ENCODE measurements around the gene BRAT1. TPM values are rescaled to one million over a fixed set of nuclear protein-coding genes. Genes with fewer than 3 reads are reported as not detected.

BRAT1 gene
- total and polyA plus RNA-seq, 2 experiments from 2014 or later: 32.5 to 76.8 TPM

DNA sequence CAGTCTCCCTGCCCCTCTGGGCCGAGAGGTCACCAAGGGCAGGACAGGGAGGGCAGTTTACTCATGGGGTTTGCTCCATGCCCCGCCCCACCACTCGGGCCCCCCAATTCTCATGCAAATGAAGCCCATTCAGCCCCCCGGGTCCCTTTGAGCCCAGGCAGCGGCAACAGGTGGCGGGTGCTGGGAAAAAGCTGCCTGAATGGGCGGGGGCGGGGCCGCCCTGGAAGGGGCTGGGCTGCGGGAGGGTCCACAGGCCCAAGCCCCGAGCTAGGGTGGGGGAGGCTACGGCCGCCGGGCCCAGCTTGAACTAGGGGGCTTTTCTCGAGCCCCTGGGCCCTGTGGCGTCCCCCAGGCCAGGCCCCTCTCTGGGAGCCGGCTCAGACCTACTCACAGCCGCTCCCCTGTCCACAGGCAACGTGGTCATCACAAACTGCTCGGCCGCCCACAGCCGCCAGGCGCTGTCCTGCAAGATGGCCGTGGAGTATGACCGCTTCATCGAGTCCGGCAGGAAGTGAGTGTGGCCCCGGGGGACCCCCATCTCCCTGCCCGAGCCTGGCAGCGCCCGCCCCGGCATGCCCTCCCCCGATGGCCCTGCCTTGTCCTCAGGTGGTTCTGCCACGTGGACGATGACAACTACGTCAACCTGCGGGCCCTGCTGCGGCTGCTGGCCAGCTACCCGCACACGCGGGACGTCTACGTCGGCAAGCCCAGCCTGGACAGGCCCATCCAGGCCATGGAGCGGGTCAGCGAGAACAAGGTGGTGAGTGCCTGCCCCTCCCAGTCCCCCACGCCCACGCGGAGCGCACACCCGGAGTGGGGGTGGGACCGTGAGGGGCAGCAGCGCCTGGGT is 30.3 kb downstream of the BRAT1 start:
- peaks cover 16% of the 10 kb centered on the region; the same call in 1 of the 3 replicates for H3K36me3 Mint-ChIP-seq (ENCODE audit: low read depth)
- Histone ChIP-seq H3F3A (replicated peaks; ENCODE audit: low read depth) (0 out of 2 replicates have a peak, but pooled peaks cover 6% of the 10 kb centered on the region), H2AFZ (no peak overlapping the region), H3K36me3 (ENCODE audit: insufficient read depth) (no peaks in the 10 kb centered on the region; the same call in 1 of the 2 replicates), H3K27ac (ENCODE audit: low read depth) (peak overlapping the region; percentile 79), H3K4me3 (peak overlapping the region; percentile 68), H3K79me2 (replicated peaks; ENCODE audit: insufficient read depth) (peaks cover 17% of the 10 kb centered on the region), H3K27me3 (ENCODE audit: insufficient read depth) (peaks cover 9% of the 10 kb centered on the region), H3K9me2 (ENCODE audit: insufficient read depth) (no peaks in the 10 kb centered on the region), H3K4me2 (peak overlapping the region; percentile 92), H3K4me1 (ENCODE audit: insufficient read depth) (peaks cover 49% of the 10 kb centered on the region), H4K20me1 (replicated peaks; ENCODE audit: insufficient read depth) (no peaks in the 10 kb centered on the region; the same call in 1 of the 2 replicates)
- peaks cover 45% of the 10 kb centered on the region for H3K4me1 Mint-ChIP-seq
- ATAC-seq (peak; percentile 51), DNase-seq (ENCODE audit: low spot score) (peak; percentile 97)
- no peak overlapping the region for H3K27ac Mint-ChIP-seq
- TF ChIP-seq EZH2phosphoT487 (IDR thresholded peaks at IDR 0.05; ENCODE audit: unreplicated experiment) (no peak), ZNF331 (CRISPR knock-in tag; IDR thresholded peaks at IDR 0.05; ENCODE audit: low read depth) (no peak), NANOG (IDR thresholded peaks at IDR 0.05; ENCODE audit: borderline replicate concordance) (no peak), EZH2 (IDR thresholded peaks at IDR 0.05; ENCODE audit: low read depth, unreplicated experiment) (no peak), POLR2AphosphoS5 (IDR thresholded peaks at IDR 0.05; ENCODE audit: low read depth) (no peak), STAT1 (IDR thresholded peaks at IDR 0.05; ENCODE audit: unreplicated experiment) (no peak), ZNF114 (CRISPR knock-in tag; IDR thresholded peaks at IDR 0.05) (no peak), JUNB (IDR thresholded peaks at IDR 0.05; ENCODE audit: unreplicated experiment) (no peak), CREB1 (CRISPR knock-in tag; IDR thresholded peaks at IDR 0.05; ENCODE audit: low read depth) (no peak)
- TF ChIP-seq, protein P1, sequence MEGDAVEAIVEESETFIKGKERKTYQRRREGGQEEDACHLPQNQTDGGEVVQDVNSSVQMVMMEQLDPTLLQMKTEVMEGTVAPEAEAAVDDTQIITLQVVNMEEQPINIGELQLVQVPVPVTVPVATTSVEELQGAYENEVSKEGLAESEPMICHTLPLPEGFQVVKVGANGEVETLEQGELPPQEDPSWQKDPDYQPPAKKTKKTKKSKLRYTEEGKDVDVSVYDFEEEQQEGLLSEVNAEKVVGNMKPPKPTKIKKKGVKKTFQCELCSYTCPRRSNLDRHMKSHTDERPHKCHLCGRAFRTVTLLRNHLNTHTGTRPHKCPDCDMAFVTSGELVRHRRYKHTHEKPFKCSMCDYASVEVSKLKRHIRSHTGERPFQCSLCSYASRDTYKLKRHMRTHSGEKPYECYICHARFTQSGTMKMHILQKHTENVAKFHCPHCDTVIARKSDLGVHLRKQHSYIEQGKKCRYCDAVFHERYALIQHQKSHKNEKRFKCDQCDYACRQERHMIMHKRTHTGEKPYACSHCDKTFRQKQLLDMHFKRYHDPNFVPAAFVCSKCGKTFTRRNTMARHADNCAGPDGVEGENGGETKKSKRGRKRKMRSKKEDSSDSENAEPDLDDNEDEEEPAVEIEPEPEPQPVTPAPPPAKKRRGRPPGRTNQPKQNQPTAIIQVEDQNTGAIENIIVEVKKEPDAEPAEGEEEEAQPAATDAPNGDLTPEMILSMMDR (conservative IDR thresholded peaks at IDR 0.05; ENCODE audit: low read depth in 2 of 2): no peak
- TF ChIP-seq, protein P2, sequence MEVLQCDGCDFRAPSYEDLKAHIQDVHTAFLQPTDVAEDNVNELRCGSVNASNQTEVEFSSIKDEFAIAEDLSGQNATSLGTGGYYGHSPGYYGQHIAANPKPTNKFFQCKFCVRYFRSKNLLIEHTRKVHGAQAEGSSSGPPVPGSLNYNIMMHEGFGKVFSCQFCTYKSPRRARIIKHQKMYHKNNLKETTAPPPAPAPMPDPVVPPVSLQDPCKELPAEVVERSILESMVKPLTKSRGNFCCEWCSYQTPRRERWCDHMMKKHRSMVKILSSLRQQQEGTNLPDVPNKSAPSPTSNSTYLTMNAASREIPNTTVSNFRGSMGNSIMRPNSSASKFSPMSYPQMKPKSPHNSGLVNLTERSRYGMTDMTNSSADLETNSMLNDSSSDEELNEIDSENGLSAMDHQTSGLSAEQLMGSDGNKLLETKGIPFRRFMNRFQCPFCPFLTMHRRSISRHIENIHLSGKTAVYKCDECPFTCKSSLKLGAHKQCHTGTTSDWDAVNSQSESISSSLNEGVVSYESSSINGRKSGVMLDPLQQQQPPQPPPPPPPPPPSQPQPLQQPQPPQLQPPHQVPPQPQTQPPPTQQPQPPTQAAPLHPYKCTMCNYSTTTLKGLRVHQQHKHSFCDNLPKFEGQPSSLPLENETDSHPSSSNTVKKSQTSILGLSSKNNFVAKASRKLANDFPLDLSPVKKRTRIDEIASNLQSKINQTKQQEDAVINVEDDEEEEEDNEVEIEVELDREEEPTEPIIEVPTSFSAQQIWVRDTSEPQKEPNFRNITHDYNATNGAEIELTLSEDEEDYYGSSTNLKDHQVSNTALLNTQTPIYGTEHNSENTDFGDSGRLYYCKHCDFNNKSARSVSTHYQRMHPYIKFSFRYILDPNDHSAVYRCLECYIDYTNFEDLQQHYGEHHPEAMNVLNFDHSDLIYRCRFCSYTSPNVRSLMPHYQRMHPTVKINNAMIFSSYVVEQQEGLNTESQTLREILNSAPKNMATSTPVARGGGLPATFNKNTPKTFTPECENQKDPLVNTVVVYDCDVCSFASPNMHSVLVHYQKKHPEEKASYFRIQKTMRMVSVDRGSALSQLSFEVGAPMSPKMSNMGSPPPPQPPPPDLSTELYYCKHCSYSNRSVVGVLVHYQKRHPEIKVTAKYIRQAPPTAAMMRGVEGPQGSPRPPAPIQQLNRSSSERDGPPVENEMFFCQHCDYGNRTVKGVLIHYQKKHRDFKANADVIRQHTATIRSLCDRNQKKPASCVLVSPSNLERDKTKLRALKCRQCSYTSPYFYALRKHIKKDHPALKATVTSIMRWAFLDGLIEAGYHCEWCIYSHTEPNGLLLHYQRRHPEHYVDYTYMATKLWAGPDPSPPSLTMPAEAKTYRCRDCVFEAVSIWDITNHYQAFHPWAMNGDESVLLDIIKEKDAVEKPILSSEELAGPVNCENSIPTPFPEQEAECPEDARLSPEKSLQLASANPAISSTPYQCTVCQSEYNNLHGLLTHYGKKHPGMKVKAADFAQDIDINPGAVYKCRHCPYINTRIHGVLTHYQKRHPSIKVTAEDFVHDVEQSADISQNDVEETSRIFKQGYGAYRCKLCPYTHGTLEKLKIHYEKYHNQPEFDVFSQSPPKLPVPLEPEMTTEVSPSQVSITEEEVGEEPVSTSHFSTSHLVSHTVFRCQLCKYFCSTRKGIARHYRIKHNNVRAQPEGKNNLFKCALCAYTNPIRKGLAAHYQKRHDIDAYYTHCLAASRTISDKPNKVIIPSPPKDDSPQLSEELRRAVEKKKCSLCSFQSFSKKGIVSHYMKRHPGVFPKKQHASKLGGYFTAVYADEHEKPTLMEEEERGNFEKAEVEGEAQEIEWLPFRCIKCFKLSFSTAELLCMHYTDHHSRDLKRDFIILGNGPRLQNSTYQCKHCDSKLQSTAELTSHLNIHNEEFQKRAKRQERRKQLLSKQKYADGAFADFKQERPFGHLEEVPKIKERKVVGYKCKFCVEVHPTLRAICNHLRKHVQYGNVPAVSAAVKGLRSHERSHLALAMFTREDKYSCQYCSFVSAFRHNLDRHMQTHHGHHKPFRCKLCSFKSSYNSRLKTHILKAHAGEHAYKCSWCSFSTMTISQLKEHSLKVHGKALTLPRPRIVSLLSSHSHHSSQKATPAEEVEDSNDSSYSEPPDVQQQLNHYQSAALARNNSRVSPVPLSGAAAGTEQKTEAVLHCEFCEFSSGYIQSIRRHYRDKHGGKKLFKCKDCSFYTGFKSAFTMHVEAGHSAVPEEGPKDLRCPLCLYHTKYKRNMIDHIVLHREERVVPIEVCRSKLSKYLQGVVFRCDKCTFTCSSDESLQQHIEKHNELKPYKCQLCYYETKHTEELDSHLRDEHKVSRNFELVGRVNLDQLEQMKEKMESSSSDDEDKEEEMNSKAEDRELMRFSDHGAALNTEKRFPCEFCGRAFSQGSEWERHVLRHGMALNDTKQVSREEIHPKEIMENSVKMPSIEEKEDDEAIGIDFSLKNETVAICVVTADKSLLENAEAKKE (CRISPR knock-in tag; IDR thresholded peaks at IDR 0.05): no peak
- TF ChIP-seq, protein P3, sequence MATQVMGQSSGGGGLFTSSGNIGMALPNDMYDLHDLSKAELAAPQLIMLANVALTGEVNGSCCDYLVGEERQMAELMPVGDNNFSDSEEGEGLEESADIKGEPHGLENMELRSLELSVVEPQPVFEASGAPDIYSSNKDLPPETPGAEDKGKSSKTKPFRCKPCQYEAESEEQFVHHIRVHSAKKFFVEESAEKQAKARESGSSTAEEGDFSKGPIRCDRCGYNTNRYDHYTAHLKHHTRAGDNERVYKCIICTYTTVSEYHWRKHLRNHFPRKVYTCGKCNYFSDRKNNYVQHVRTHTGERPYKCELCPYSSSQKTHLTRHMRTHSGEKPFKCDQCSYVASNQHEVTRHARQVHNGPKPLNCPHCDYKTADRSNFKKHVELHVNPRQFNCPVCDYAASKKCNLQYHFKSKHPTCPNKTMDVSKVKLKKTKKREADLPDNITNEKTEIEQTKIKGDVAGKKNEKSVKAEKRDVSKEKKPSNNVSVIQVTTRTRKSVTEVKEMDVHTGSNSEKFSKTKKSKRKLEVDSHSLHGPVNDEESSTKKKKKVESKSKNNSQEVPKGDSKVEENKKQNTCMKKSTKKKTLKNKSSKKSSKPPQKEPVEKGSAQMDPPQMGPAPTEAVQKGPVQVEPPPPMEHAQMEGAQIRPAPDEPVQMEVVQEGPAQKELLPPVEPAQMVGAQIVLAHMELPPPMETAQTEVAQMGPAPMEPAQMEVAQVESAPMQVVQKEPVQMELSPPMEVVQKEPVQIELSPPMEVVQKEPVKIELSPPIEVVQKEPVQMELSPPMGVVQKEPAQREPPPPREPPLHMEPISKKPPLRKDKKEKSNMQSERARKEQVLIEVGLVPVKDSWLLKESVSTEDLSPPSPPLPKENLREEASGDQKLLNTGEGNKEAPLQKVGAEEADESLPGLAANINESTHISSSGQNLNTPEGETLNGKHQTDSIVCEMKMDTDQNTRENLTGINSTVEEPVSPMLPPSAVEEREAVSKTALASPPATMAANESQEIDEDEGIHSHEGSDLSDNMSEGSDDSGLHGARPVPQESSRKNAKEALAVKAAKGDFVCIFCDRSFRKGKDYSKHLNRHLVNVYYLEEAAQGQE (IDR thresholded peaks at IDR 0.05; ENCODE audit: unreplicated experiment): no peak
- TF ChIP-seq, protein P4, sequence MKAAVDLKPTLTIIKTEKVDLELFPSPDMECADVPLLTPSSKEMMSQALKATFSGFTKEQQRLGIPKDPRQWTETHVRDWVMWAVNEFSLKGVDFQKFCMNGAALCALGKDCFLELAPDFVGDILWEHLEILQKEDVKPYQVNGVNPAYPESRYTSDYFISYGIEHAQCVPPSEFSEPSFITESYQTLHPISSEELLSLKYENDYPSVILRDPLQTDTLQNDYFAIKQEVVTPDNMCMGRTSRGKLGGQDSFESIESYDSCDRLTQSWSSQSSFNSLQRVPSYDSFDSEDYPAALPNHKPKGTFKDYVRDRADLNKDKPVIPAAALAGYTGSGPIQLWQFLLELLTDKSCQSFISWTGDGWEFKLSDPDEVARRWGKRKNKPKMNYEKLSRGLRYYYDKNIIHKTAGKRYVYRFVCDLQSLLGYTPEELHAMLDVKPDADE (IDR thresholded peaks at IDR 0.05): no peak
- H3K27me3 Mint-ChIP-seq (ENCODE audit: insufficient read depth, low read depth, poor library complexity): peaks cover 22% of the 10 kb centered on the region
- peak overlapping the region; percentile 14; the same call in 1 of the 3 replicates for H3K4me3 Mint-ChIP-seq
- H3K9me3 Mint-ChIP-seq: no peaks in the 10 kb centered on the region
